Stimulated activated naive CD8-positive, alpha-beta T cell treated with anti-CD3 and anti-CD28 coated beads, Interleukin-15, amount 100 ng/mL, for 72 hours (primary cell): ENCODE data around the gene MYO3A.

Experiments
- ATAC-seq: fragments of 150-1000 bp; cut with Tn5 transposase; 2 replicates; pipeline ENCODE4 v1.10.0; 2021; ENCODE audit warnings: mild to moderate bottlenecking, moderate library complexity
- DNase-seq, 2 donors: peaks; one replicate each; pipeline ENCODE4 v3.0.0; 2021 to 2022
- H3K27ac Mint-ChIP-seq, 2 donors: one replicate each; pipeline ENCODE4 v1.8.0; 2022; ENCODE audit warnings: mild to moderate bottlenecking in 2 of 2, mixed read lengths in 2 of 2, moderate library complexity in 2 of 2
- H3K27me3 Mint-ChIP-seq: one replicate; pipeline ENCODE4 v1.8.0; 2022; ENCODE audit warnings: mixed read lengths
- H3K4me1 Mint-ChIP-seq: one replicate; pipeline ENCODE4 v1.8.0; 2022; ENCODE audit warnings: mild to moderate bottlenecking, mixed read lengths
- H3K4me3 Mint-ChIP-seq, 2 donors: one replicate each; pipeline ENCODE4 v1.8.0; 2022; ENCODE audit warnings: mild to moderate bottlenecking in 2 of 2, mixed read lengths in 2 of 2, moderate library complexity in 1 of 2
- H3K9me3 Mint-ChIP-seq, 2 donors: one replicate each; pipeline ENCODE4 v1.8.0; 2022; ENCODE audit warnings: mixed read lengths in 2 of 2

MYO3A gene

DNA sequence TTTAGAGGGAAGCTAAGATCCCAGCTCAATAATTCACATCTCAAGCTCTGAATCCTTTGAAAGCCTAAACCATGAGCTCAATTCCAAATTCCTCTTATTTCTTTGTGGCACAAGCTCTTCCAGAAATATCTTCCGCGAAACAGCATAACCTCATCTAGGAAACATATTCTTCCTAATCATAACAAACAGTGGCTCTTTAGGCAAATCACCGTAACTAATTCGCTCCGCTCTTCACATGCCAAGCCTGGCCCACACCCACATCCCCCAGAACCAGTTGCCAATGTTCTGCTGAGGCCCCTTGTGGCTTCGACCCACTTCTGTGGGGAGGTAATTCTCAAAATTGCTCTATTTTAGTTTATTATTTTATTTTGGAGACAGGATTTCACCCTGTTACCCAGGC lies 301.7 kb downstream of the MYO3A start:
- no peak for ATAC-seq
- Mint-ChIP-seq H3K4me3 (no peak overlapping the region), H3K9me3 (no peaks in the 10 kb centered on the region), H3K4me1 (no peaks in the 10 kb centered on the region), H3K27me3 (peaks cover 38% of the 10 kb centered on the region), H3K27ac (no peak overlapping the region)
- no peak for DNase-seq

DNA sequence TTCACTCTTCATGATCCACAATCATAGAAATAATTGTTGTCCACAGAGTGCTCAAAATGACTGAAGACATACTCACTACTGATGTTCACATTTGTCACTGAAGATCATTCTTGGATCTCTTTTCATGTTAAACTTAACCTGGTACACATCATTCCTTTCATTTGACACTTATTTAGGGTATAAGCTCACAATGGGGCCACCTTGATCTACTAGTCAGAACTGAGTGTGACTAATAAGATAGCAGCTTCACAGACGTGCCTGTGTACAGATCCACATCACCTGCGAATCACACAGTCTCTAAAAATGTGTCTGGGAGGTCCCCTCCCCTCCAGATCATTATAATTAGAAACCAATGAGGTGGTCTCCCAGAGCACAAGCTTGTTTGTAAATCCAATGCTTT lies 304.3 kb downstream of the MYO3A start:
- H3K27ac Mint-ChIP-seq, result peak overlapping the region in 1 of 2 donors; percentile 10
- H3K4me1 Mint-ChIP-seq, result no peaks in the 10 kb centered on the region
- no peak for DNase-seq
- no peak for ATAC-seq
- H3K9me3 Mint-ChIP-seq, result no peaks in the 10 kb centered on the region
- H3K4me3 Mint-ChIP-seq, result no peak overlapping the region
- H3K27me3 Mint-ChIP-seq, result peaks cover 47% of the 10 kb centered on the region

DNA sequence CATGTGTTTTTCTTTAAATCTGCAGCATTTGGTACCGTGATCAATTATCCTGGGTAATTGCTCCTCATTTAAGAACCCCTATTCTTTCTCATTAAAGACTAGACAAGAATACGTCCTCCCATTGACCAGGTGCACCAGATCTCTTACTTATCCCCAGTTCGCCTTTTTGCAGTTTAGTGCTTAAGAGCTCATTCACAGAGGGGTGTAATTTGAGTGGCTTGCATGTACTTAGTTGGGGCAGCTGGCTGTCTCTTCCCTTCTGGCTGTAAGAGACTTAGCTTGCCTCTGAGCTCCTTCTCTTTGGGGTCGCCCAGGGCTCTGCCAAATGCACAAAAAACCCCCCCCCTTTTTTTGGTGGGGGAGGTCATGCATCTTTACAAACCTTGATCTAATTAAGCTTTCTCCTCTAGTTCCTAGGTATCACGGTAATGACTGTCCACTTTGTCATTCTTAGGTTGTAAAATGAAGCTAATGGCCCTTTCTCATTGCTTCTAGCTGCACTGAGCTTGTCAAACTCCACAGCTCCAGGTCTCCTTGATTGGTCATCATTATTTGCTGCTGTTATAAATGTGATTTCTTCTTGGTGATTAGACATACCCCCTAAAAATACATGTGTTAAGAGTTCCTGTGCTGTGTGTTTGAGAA lies 308.8 kb downstream of the MYO3A start:
- Mint-ChIP-seq H3K27ac (no peak overlapping the region), H3K4me1 (no peaks in the 10 kb centered on the region), H3K9me3 (no peaks in the 10 kb centered on the region), H3K27me3 (peaks cover 28% of the 10 kb centered on the region), H3K4me3 (no peak overlapping the region)
- DNase-seq (no peak), ATAC-seq (no peak)

DNA sequence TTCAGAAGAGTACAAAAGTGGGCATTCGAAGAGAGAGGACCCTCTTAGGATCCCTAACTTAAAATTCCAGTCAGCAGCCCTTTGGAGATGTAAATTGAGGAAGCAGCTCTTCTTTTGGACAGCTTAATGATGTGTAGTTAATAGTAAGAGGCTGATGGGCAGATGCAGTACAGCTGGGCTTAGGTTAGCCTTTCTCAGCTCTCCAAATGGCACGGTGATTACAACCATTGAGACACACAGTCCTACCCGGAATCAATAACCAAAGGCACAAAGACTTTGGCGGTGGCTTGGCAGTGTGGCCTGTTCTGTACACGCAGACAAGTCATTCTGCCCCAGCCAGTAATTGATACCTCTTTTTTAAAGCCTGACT lies 309.3 kb downstream of the MYO3A start:
- DNase-seq (no peak), ATAC-seq (no peak)
- no peak overlapping the region for H3K4me3 Mint-ChIP-seq
- H3K27ac Mint-ChIP-seq, result no peak overlapping the region
- H3K9me3 Mint-ChIP-seq, result no peaks in the 10 kb centered on the region
- H3K27me3 Mint-ChIP-seq, result peaks cover 23% of the 10 kb centered on the region
- H3K4me1 Mint-ChIP-seq, result no peaks in the 10 kb centered on the region

DNA sequence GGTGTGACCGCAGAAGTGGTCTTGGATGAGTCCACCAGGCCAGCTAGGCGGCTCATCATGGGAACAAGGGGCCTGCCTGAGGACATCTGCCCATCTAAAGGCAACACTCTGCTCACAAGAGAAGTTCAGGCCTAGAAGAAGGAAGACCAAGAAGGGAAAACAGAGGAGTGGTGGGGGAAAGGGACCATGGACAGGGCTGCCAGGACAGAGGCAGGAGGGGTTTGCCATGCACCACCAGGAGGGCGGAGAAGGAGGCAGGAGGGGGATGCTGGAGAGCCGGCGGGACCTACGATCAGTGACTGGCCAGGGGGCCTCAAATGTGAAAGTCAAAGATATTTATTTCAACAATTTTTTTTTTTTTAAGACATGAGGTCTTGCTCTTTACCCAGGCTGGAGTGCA lies 315.7 kb downstream of the MYO3A start:
- DNase-seq, result no peak
- Mint-ChIP-seq H3K27ac (peak overlapping the region in 1 of 2 donors; percentile 5), H3K4me3 (no peak overlapping the region), H3K4me1 (no peaks in the 10 kb centered on the region), H3K9me3 (no peaks in the 10 kb centered on the region), H3K27me3 (peaks cover 12% of the 10 kb centered on the region)
- ATAC-seq, result no peak

DNA sequence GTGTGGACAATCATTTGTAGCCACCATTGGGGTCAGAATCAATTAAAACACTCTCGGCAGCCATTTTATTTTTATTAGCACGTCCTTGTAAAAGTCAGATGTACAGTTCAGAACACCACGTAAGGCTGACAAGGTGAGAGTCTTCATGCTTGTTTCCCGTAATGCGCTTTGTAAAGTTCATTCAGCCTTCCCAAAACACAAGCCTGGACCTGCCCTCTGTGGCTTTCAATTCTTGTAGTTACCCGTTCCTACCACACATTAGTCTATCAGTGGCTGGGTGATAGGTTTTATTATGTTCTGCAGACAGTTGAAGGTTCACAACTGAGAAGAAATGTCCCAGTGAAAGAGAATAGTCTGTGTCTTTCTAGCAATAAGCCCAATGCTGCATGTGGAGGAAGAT lies 317.9 kb downstream of the MYO3A start:
- peaks cover 21% of the 10 kb centered on the region for H3K27me3 Mint-ChIP-seq
- H3K4me3 Mint-ChIP-seq, result no peak overlapping the region
- no peak for ATAC-seq
- no peak overlapping the region for H3K27ac Mint-ChIP-seq
- H3K9me3 Mint-ChIP-seq, result no peaks in the 10 kb centered on the region
- DNase-seq, result no peak
- H3K4me1 Mint-ChIP-seq, result no peaks in the 10 kb centered on the region

DNA sequence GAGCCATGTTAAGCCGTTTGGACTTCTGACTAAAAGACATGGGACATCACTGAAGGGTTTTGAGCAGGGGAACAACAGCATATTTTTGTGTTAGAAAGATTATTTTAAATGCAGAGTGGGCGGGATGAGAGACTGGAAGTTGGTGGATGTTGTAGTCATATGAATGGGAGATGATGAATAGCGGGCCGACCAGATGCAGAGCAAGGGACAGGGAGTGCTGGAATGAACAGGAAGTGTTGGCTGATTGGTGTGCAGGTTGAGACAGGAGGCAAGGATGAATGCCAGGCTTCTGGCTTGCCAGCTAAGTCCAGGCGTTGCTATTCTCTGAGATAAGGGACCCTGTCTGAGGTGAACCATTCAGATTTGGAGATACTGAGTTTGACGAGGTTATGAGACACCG lies 320.6 kb downstream of the MYO3A start:
- DNase-seq (no peak), ATAC-seq (no peak)
- H3K27ac Mint-ChIP-seq, result peak overlapping the region in 1 of 2 donors; percentile 19
- peaks cover 28% of the 10 kb centered on the region for H3K27me3 Mint-ChIP-seq
- H3K9me3 Mint-ChIP-seq, result no peaks in the 10 kb centered on the region
- no peaks in the 10 kb centered on the region for H3K4me1 Mint-ChIP-seq
- H3K4me3 Mint-ChIP-seq, result no peak overlapping the region

DNA sequence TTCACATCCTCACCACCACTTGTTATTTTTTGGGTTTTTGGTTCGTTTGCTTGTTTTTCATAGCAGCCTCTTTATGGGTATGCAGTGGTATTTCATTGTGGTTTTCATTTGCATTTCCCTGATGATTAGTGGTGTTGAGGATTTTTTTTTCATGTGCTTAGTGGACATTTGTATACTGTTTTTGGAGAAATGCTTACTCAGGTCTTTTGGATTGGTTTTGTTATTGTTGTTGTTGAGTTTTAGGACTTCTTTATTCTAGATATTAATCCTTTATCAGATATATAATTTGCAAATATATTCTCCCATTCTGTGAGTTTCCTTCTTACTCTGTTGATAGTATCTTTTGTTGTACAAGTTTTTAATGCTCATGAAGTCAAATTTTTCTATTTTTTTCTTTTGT lies 325.3 kb downstream of the MYO3A start:
- Mint-ChIP-seq H3K4me1 (no peaks in the 10 kb centered on the region), H3K27ac (no peak overlapping the region), H3K4me3 (no peak overlapping the region), H3K9me3 (no peaks in the 10 kb centered on the region), H3K27me3 (peaks cover 24% of the 10 kb centered on the region)
- DNase-seq (no peak), ATAC-seq (no peak)
